ENCODE measurements around the gene USP24. TPM values are rescaled to one million over a fixed set of nuclear protein-coding genes. Genes with fewer than 3 reads are reported as not detected.
"Not testable (repeated sequence)": the region's sequence is repeated elsewhere in the genome, so short reads cannot be mapped to it uniquely, and the experiment has no call there.

The USP24 gene
- total RNA-seq, 4 donors from 2014 or later = 27.7 to 84.0 (median 30.2) TPM

DNA sequence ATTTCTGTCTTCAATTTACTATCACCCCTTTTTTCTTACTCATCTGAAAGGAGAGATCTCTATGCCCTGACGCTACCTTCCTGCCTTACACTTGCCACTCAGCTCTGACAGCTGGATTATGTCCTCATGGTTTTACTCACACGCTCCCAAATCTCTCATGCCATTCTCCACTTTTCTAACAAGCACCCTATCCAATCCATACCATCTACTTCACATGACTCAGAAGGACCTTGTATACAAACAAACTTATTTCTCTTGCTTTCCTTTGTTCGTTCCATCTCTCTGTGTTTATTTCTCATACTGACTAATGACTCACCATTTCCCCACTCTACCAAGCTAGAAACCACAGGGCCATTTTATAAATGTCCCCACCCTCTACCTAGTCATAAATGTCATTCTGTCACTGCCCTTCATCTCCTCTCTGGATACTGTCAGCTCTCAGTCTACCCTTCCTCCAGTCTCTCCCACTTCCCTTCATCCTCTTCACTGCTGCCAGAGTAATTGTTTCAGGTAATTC is 87.3 kb downstream of the USP24 start:
- Histone ChIP-seq H3K27me3 (no peaks in the 10 kb centered on the region), H3K36me3 (peaks cover 92% of the 10 kb centered on the region), H3K27ac (no peak overlapping the region), H3K4me1 (no peaks in the 10 kb centered on the region), H3K9me3 (no peaks in the 10 kb centered on the region), H3K4me3 (no peak overlapping the region)
- WGBS = 92% methylated on average over 3 of the region's 3 CpGs
- no peak for DNase-seq (ENCODE audit: low spot score in 2 of 2)
- TF ChIP-seq POLR2AphosphoS5 (IDR thresholded peaks at IDR 0.05) (no peak), EP300 (IDR thresholded peaks at IDR 0.05) (no peak), POLR2A (IDR thresholded peaks at IDR 0.05) (no peak)
- TF ChIP-seq, protein P1, sequence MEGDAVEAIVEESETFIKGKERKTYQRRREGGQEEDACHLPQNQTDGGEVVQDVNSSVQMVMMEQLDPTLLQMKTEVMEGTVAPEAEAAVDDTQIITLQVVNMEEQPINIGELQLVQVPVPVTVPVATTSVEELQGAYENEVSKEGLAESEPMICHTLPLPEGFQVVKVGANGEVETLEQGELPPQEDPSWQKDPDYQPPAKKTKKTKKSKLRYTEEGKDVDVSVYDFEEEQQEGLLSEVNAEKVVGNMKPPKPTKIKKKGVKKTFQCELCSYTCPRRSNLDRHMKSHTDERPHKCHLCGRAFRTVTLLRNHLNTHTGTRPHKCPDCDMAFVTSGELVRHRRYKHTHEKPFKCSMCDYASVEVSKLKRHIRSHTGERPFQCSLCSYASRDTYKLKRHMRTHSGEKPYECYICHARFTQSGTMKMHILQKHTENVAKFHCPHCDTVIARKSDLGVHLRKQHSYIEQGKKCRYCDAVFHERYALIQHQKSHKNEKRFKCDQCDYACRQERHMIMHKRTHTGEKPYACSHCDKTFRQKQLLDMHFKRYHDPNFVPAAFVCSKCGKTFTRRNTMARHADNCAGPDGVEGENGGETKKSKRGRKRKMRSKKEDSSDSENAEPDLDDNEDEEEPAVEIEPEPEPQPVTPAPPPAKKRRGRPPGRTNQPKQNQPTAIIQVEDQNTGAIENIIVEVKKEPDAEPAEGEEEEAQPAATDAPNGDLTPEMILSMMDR (IDR thresholded peaks at IDR 0.05) = no peak

GRCh38 chr1:55124470-55124869 is 90.7 kb downstream of the USP24 start:
- 97% methylated on average over 5 of the region's 5 CpGs for WGBS
- Histone ChIP-seq H3K36me3 (peaks cover 93% of the 10 kb centered on the region), H3K9me3 (no peaks in the 10 kb centered on the region), H3K27me3 (no peaks in the 10 kb centered on the region), H3K27ac (no peak overlapping the region), H3K4me3 (no peak overlapping the region), H3K4me1 (no peaks in the 10 kb centered on the region)
- no peak for TF ChIP-seq EP300 (IDR thresholded peaks at IDR 0.05)
- no peak for TF ChIP-seq POLR2AphosphoS5 (IDR thresholded peaks at IDR 0.05)
- TF ChIP-seq, protein P1 (IDR thresholded peaks at IDR 0.05) = no peak
- no peak for TF ChIP-seq POLR2A (IDR thresholded peaks at IDR 0.05)
- no peak for DNase-seq (ENCODE audit: low spot score in 2 of 2)

DNA sequence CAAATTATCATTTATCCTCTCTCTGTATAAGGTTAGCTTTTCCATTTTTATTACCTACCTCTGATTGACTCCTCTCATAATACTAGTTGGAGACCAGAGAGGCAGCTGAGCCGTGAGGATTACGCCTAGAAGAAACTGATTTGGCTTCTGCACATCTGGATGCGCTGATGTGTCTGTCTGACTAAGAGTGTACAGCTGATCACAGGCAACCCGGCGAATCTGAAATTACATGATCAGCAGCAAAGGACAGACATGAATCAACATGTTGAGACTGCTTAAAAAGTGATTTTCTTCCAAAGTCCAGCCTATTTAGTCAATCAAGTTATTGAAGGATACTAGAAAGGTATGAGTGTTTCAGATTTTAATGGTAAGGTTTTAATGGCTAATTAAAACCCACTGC is 94.6 kb downstream of the USP24 start:
- Histone ChIP-seq H3K27ac (no peak overlapping the region), H3K4me1 (no peaks in the 10 kb centered on the region), H3K4me3 (no peak overlapping the region), H3K9me3 (no peaks in the 10 kb centered on the region), H3K27me3 (no peaks in the 10 kb centered on the region), H3K36me3 (peaks cover 85% of the 10 kb centered on the region)
- WGBS = 75% methylated on average over 5 of the region's 5 CpGs
- DNase-seq (ENCODE audit: low spot score in 2 of 2) = no peak
- TF ChIP-seq POLR2A (IDR thresholded peaks at IDR 0.05) (no peak), POLR2AphosphoS5 (IDR thresholded peaks at IDR 0.05) (no peak), EP300 (IDR thresholded peaks at IDR 0.05) (no peak)
- TF ChIP-seq, protein P1 (IDR thresholded peaks at IDR 0.05) = no peak

DNA sequence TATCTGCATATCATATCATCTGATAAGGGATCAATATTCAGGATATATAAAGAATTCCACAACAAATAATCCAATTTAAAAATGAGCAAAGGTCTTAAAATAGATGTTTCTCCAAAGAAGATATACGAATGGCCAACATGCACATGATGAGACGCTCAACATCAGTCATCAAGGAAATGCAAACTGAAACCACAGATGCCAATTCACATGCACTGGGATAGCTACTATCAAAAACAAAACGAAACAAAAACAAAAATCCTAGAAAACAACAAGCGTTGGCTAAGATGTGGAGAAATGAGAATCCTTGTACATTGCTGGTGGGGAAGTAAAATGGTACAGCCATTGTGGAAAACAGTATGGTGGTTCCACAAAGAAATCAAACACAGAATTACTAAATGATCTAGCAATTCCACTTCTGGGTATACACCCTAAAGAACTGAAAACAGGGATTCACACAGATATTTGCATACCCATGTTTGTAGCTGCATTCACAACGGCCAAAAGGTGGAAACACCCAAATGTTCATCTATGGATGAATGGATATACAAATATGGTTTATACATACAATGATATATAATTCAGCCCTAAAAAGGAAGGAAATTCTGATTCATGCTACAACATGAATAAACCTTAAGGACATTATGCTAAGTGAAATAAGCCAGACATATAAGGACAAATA is 96.4 kb downstream of the USP24 start:
- WGBS = 93% methylated on average over 5 of the region's 5 CpGs
- H3K36me3 ChIP-seq = peaks cover 82% of the 10 kb centered on the region

GRCh38 chr1:55117941-55118340 is 97.2 kb downstream of the USP24 start:
- DNase-seq (ENCODE audit: low spot score in 2 of 2) = no peak
- H3K4me1 ChIP-seq = no peaks in the 10 kb centered on the region
- H3K4me3 ChIP-seq = no peak overlapping the region
- H3K27ac ChIP-seq = no peak overlapping the region
- TF ChIP-seq POLR2AphosphoS5 (IDR thresholded peaks at IDR 0.05) (no peak), POLR2A (IDR thresholded peaks at IDR 0.05) (no peak), EP300 (IDR thresholded peaks at IDR 0.05) (no peak)
- TF ChIP-seq, protein P1 (IDR thresholded peaks at IDR 0.05) = no peak
- peaks cover 82% of the 10 kb centered on the region for H3K36me3 ChIP-seq
- no peaks in the 10 kb centered on the region for H3K27me3 ChIP-seq
- no peaks in the 10 kb centered on the region for H3K9me3 ChIP-seq

More for the DNA sequence above, 96.4 kb downstream of the USP24 start:
- no peak for DNase-seq (ENCODE audit: low spot score in 2 of 2)
- Histone ChIP-seq H3K27me3 (no peaks in the 10 kb centered on the region), H3K27ac (no peak overlapping the region), H3K4me1 (no peaks in the 10 kb centered on the region), H3K4me3 (no peak overlapping the region), H3K9me3 (no peaks in the 10 kb centered on the region)
- TF ChIP-seq POLR2AphosphoS5 (IDR thresholded peaks at IDR 0.05) = no peak
- TF ChIP-seq EP300 (IDR thresholded peaks at IDR 0.05) = no peak
- TF ChIP-seq, protein P1 (IDR thresholded peaks at IDR 0.05) = no peak
- TF ChIP-seq POLR2A (IDR thresholded peaks at IDR 0.05) = no peak

DNA sequence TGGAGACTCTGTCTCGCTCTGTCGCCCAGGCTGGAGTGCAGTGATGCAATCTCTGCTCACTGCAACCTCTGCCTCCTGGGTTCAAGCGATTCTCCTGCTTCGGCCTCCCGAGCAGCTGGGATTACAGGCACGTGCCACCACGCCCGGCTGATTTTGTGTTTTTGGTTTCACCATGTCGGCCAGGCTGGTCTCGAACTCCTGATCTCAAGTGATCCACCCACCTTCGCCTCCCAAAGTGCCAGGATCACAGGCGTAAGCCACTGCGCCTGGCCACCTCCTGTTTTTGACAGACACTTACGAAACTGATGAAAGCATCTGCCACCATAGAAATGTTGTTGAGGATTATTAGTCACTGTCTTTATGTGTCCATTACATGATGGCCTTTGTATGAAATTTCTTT is 106.2 kb downstream of the USP24 start:
- not testable (repeated sequence) for H3K27me3 ChIP-seq; H3K4me3 ChIP-seq; H3K9me3 ChIP-seq; H3K27ac ChIP-seq; H3K4me1 ChIP-seq; DNase-seq (ENCODE audit: low spot score in 2 of 2)
- 97% methylated on average over 14 of the region's 14 CpGs for WGBS
- H3K36me3 ChIP-seq = peaks cover 84% of the 10 kb centered on the region
